Calu3 (cell line): ENCODE results near the gene MFSD1. TPM values are rescaled to one million over a fixed set of nuclear protein-coding genes. Genes with fewer than 3 reads are reported as not detected.
A peak's percentile ranks its signal among the peaks of the same experiment; 100 is the strongest.

ENCODE experiments used
- BruUV-seq: library from RNA; stranded (reverse); fragments of 400-500 nt; replicated peaks from 2 replicates; lab custom pipeline; 2021; lab: Mats Ljungman, UMichigan
- CTCF ChIA-PET: fragments of 300-600 bp; sonication (Branson Sonifier 250); formaldehyde crosslinking; loops from one replicate; lab custom pipeline; 2022; ENCODE audit warnings: antibody characterized with exemption; lab: Charles Lee
- DNase-seq: peaks from one replicate; pipeline ENCODE4 v3.0.0; 2022
- H3K27ac Mint-ChIP-seq: one replicate; pipeline ENCODE4 v1.8.0; 2022; ENCODE audit warnings: mixed read lengths; ENCODE audit not compliant: unreplicated experiment
- H3K27me3 Mint-ChIP-seq: one replicate; pipeline ENCODE4 v1.8.0; 2022; ENCODE audit warnings: mixed read lengths; ENCODE audit not compliant: unreplicated experiment
- H3K36me3 Mint-ChIP-seq: one replicate; pipeline ENCODE4 v1.8.0; 2022; ENCODE audit warnings: mild to moderate bottlenecking, moderate library complexity, mixed read lengths; ENCODE audit not compliant: insufficient read depth, unreplicated experiment
- H3K4me1 Mint-ChIP-seq: one replicate; pipeline ENCODE4 v1.8.0; 2022; ENCODE audit warnings: mild to moderate bottlenecking, low read depth, mixed read lengths; ENCODE audit not compliant: unreplicated experiment
- H3K4me3 Mint-ChIP-seq: one replicate; pipeline ENCODE4 v1.8.0; 2022; ENCODE audit warnings: mild to moderate bottlenecking, low read depth, moderate library complexity, mixed read lengths; ENCODE audit not compliant: unreplicated experiment
- H3K9me3 Mint-ChIP-seq: one replicate; pipeline ENCODE4 v1.8.0; 2022; ENCODE audit warnings: low read depth, mixed read lengths; ENCODE audit not compliant: unreplicated experiment
- intact Hi-C: fragments of 100-400 bp; cut with micrococcal nuclease; formaldehyde crosslinking; loops from one replicate; pipeline ENCODE4 v1.10.0; 2022; ENCODE audit not compliant: unreplicated experiment
- total RNA-seq: library from RNA; stranded (reverse); gene quantifications from 2 replicates; pipeline ENCODE4 v1.2.3, GENCODE V29; 2022
- TF ChIP-seq, protein P1 (sequence below): fragments of 200-600 bp; IDR thresholded peaks from one replicate; pipeline ENCODE4 v1.8.0; 2022; ENCODE audit warnings: antibody characterized with exemption; ENCODE audit not compliant: unreplicated experiment

MFSD1 gene
- total RNA-seq, 1 experiment from 2014 or later = 95.8 TPM

DNA sequence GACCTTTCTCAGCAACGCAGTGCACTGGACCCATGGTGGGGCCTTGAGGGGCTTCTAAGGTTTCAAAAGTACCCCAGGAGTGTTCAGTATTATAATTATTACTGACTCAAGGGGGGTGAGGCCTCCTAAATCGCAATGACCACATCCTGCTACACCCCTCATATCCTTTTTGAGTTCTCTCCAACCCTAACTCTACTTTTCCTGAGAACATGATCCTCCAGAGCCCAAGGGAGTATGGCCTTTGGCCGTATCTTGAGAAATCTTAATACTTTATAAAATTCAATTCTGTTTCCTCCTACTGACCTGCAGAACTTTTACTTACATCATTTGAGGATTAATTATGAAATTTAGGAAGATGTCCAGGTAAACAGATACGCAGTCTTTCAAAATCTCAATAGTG, 39.2 kb upstream of the MFSD1 start:
- Mint-ChIP-seq H3K27me3 (no peaks in the 10 kb centered on the region), H3K9me3 (peaks cover 6% of the 10 kb centered on the region), H3K27ac (no peak overlapping the region), H3K4me3 (no peak overlapping the region), H3K36me3 (peaks cover 13% of the 10 kb centered on the region), H3K4me1 (peaks cover 43% of the 10 kb centered on the region)
- intact Hi-C loops = no loop called here
- CTCF ChIA-PET = no interaction called here
- TF ChIP-seq, protein P1, sequence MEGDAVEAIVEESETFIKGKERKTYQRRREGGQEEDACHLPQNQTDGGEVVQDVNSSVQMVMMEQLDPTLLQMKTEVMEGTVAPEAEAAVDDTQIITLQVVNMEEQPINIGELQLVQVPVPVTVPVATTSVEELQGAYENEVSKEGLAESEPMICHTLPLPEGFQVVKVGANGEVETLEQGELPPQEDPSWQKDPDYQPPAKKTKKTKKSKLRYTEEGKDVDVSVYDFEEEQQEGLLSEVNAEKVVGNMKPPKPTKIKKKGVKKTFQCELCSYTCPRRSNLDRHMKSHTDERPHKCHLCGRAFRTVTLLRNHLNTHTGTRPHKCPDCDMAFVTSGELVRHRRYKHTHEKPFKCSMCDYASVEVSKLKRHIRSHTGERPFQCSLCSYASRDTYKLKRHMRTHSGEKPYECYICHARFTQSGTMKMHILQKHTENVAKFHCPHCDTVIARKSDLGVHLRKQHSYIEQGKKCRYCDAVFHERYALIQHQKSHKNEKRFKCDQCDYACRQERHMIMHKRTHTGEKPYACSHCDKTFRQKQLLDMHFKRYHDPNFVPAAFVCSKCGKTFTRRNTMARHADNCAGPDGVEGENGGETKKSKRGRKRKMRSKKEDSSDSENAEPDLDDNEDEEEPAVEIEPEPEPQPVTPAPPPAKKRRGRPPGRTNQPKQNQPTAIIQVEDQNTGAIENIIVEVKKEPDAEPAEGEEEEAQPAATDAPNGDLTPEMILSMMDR = no peak
- DNase-seq = no peak
- no TSS peak for BruUV-seq

DNA sequence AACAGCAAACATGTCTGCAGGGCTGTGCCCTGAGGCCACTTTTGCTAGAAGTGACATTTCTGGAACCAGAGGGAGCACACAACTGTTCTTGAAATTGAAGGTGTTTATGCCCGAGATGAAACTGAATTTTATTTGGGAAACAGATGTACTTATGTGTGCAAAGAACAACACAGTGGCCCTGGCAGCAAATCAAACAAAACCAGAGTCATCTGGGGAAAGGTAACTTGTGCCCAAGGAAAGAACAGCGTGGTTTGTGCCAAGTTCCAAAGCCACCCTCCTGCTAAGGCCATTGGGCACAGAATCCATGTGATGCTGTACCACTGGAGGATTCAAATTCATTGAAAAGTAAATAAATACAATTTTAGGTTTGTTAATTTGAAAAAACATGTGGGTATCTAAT, 38.4 kb upstream of the MFSD1 start:
- no TSS peak for BruUV-seq
- DNase-seq = no peak
- H3K9me3 Mint-ChIP-seq = peaks cover 6% of the 10 kb centered on the region
- H3K4me3 Mint-ChIP-seq = no peak overlapping the region
- peaks cover 18% of the 10 kb centered on the region for H3K36me3 Mint-ChIP-seq
- no peak overlapping the region for H3K27ac Mint-ChIP-seq
- H3K27me3 Mint-ChIP-seq = no peaks in the 10 kb centered on the region
- H3K4me1 Mint-ChIP-seq = peaks cover 50% of the 10 kb centered on the region
- CTCF ChIA-PET = no interaction called here
- intact Hi-C loops = no loop called here
- TF ChIP-seq, protein P1 = no peak

DNA sequence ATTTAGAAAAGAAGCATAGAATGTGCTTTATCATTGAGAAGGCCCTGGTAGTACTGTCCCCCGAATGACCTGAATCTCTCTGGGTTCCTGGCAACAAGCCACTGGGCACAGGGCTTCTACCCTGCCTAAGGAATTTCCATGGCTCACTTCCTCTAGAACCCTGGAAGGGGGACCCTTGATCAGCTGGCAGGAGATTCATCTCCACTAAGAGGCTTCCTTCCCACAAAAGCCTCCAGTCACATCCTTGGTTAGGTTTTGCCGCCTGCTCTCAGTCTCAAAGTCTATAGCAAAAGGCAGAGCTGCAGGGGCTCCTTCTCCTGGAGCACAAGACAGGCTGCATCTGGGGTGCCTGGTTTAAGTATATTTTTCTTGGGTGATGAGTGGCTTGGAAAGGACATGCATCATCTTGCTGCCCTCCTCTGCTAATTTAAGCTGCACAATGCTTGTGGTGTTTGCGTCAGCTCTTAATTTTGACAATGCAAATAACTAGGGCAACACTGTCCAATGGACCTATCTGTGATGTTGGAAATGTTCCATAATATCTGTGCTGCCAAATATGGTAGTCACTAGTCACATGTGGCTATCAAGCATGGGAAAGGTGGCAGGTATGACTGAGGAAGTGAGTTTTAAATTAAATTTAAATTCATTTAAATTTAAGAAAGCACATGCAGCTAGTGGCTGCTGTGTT, 36.2 kb upstream of the MFSD1 start:
- DNase-seq = no peak
- CTCF ChIA-PET = interaction anchor here (0.5 to 1.4 kb wide), 4 partner anchors 9 to 43 kb away, joined by 3 to 5 read pairs (median 4); no protein-coding TSS in a partner anchor
- Mint-ChIP-seq H3K4me3 (no peak overlapping the region), H3K4me1 (peaks cover 72% of the 10 kb centered on the region), H3K27me3 (no peaks in the 10 kb centered on the region), H3K36me3 (peaks cover 40% of the 10 kb centered on the region), H3K9me3 (peaks cover 6% of the 10 kb centered on the region), H3K27ac (no peak overlapping the region)
- BruUV-seq = no TSS peak
- TF ChIP-seq, protein P1 = no peak
- intact Hi-C loops = no loop called here

DNA sequence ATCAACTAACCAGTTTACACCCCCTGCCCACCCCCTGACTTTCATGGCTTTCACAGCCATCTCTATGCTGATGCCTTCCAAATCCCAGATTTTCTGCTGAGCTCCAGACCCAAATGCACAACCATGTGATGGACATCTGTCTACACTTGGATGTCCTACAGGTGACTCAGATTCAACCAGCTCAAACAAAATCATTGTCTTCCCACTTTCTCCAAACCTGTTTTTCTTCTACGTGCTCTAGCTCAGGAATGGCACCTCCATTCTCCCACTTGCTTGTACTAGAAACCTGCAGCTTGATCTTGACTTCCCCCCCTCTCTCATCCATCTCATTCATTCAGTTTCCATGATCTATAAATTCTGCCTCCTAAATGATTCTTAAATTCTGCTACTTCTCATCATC, 35.5 kb upstream of the MFSD1 start:
- BruUV-seq = no TSS peak
- no peak for DNase-seq
- intact Hi-C loops = no loop called here
- TF ChIP-seq, protein P1 = no peak
- peak overlapping the region; percentile 21 for H3K27ac Mint-ChIP-seq
- H3K4me3 Mint-ChIP-seq = no peak overlapping the region
- no peaks in the 10 kb centered on the region for H3K27me3 Mint-ChIP-seq
- H3K9me3 Mint-ChIP-seq = peaks cover 6% of the 10 kb centered on the region
- CTCF ChIA-PET = interaction anchor here (0.5 to 1.2 kb wide), 4 partner anchors 8 to 43 kb away, joined by 3 to 5 read pairs (median 4); no protein-coding TSS in a partner anchor
- peaks cover 44% of the 10 kb centered on the region for H3K36me3 Mint-ChIP-seq
- peaks cover 74% of the 10 kb centered on the region for H3K4me1 Mint-ChIP-seq
